IPS-15b (cell line): ENCODE measurements around the gene SPATC1L.

Experiments
- H3K27me3 ChIP-seq: one replicate; pipeline ENCODE4 v1.6.1; 2013; ENCODE audit warnings: low read length; ENCODE audit not compliant: control insufficient read depth, insufficient read depth
- H3K36me3 ChIP-seq: one replicate; pipeline ENCODE4 v1.6.1; 2013; ENCODE audit warnings: low read length; ENCODE audit not compliant: control insufficient read depth, insufficient read depth
- H3K4me1 ChIP-seq: one replicate; pipeline ENCODE4 v1.6.1; 2013; ENCODE audit warnings: mild to moderate bottlenecking, low read length; ENCODE audit not compliant: control insufficient read depth, insufficient read depth
- H3K4me3 ChIP-seq: one replicate; pipeline ENCODE4 v1.5.1; 2013; ENCODE audit warnings: low read depth, low read length
- H3K9ac ChIP-seq: one replicate; pipeline ENCODE4 v1.6.1; 2013; ENCODE audit warnings: low read depth, mild to moderate bottlenecking, low read length
- H3K9me3 ChIP-seq: one replicate; pipeline ENCODE4 v1.6.1; 2013; ENCODE audit warnings: mild to moderate bottlenecking, low read length; ENCODE audit not compliant: control insufficient read depth, insufficient read depth

SPATC1L gene

DNA sequence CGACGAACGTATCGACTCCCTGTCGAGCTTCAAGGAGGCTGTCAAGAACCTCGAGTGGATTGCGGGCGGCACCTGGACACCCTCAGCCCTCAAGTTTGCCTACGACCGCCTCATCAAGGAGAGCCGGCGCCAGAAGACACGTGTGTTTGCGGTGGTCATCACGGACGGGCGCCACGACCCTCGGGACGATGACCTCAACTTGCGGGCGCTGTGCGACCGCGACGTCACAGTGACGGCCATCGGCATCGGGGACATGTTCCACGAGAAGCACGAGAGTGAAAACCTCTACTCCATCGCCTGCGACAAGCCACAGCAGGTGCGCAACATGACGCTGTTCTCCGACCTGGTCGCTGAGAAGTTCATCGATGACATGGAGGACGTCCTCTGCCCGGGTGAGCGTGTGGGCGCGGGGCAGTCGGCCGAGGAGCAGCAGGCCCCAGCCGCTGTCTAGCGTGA, 58.4 kb downstream of the SPATC1L start:
- no peaks in the 10 kb centered on the region for H3K9me3 ChIP-seq
- no peak overlapping the region for H3K4me3 ChIP-seq
- no peaks in the 10 kb centered on the region for H3K4me1 ChIP-seq
- H3K27me3 ChIP-seq, result no peaks in the 10 kb centered on the region
- peaks cover 50% of the 10 kb centered on the region for H3K36me3 ChIP-seq
- no peak overlapping the region for H3K9ac ChIP-seq

DNA sequence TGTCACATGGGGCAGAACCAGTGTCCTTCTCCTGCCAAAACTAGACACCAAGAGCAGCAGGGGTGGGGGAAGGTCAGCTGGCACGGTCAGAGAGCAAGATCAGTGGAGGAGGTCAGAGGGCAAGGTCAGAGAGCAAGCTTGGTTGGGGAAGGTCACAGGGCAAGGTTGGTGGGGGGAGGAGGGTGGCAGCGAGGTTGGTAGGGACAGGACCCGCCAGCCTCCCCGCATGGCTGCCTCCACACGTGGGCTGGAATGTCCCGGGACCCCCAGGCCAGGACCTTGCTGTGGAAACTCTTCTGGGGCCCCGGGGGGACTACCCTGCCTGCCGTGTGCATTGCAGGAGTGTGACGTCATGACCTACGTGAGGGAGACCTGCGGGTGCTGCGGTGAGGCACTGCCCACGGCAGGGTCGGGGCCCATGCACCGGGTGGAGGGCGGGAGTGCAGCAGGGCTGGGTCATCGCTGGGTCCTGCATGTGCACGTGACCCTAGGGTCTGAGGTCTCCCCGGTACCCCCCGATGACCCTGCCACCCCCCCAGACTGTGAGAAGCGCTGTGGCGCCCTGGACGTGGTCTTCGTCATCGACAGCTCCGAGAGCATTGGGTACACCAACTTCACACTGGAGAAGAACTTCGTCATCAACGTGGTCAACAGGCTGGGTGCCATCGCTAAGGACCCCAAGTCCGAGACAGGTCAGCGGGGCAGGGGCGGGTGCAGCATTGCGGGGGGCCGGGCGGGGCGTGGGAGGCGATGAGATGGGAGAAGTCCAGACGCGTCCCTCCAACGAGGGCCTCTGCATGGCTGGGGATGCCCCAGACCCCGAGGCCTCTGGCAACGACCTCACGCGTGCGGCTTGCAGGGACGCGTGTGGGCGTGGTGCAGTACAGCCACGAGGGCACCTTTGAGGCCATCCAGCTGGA, 59.1 kb downstream of the SPATC1L start:
- no peaks in the 10 kb centered on the region for H3K4me1 ChIP-seq
- H3K9ac ChIP-seq, result no peak overlapping the region
- H3K9me3 ChIP-seq, result no peaks in the 10 kb centered on the region
- H3K36me3 ChIP-seq, result peaks cover 50% of the 10 kb centered on the region
- no peak overlapping the region for H3K4me3 ChIP-seq
- H3K27me3 ChIP-seq, result no peaks in the 10 kb centered on the region

DNA sequence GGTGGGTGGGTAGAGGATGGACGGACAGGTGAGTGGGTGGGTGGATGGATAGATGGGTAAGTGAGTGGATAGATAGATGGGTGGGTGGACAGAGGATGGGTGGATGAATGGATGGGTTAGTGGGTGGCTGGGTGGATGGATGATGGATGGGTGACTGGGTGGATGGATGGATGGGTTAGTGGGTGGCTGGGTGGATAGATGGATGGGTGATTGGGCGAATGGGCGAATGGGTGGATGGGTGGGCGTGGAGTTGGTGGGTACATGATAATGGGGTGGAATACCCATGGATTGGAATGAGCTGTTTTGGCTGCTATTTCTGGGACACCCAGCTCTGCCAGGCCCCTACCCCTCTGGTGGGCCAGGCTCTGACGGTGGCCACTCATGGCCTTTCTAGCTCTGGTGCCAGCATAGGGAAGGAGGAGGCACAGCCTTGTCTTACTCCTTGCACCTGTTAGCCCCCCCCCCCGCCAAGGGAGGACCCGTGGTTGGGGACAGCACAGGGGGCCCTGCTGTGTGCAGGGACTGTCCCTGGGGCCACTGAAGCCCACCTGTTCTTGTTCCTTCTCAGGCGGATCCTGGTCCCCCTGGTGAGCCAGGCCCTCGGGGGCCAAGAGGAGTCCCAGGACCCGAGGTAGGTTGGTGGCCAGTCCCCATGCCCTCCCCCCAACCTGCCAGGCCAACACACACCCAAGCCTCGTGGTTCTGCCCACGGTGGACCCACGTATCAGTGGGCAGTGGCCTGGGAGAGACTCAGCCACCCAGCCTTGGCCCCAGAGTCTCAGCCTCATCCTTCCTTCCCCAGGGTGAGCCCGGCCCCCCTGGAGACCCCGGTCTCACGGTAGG, 60.0 kb downstream of the SPATC1L start:
- H3K27me3 ChIP-seq, result no peaks in the 10 kb centered on the region
- no peak overlapping the region for H3K9ac ChIP-seq
- H3K9me3 ChIP-seq, result no peaks in the 10 kb centered on the region
- H3K36me3 ChIP-seq, result peaks cover 50% of the 10 kb centered on the region
- H3K4me3 ChIP-seq, result no peak overlapping the region
- no peaks in the 10 kb centered on the region for H3K4me1 ChIP-seq

DNA sequence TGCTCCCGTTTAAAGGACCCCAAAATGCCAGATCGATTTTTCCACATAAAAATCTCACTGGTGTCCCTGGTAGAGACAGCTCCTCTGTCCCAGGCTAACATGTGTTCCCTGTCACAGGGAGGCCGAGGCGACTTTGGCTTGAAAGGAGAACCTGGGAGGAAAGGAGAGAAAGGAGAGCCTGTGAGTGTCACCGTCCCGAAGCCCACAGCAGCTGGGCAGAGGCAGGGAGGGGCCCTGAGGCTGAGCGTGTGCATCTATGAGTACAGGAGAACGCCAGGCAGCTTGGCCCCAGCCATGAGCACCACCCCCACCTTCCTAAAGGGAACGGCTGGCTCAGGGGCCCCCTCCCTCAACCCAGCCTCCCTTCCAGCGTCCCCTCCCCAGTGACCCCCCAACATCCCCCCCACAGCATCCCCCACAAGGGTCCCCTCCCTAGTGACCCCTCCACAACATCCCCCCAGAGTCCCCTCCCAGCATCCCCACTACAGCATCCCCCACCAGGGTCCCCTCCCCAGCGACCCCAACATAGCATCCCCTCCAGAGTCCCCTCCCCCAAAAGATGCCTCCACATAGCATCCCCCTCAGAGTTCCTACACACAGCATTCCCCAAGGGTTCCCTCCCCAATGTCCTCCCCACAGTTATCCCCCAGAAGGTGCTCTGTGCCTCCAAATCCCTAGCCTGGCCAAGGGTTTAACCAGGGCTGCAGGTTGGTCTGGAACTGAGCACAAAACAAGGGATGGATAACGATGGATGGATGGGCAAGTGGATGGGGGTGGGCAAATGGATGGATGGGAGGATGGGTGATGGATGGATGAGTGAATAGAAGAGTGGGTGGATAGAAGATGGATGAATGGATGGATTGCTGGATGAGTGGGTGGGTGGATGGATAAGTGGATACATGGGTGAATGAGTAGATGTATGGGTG, 61.2 kb downstream of the SPATC1L start:
- Histone ChIP-seq H3K27me3 (no peaks in the 10 kb centered on the region), H3K9ac (no peak overlapping the region), H3K4me1 (no peaks in the 10 kb centered on the region), H3K9me3 (no peaks in the 10 kb centered on the region), H3K36me3 (peaks cover 48% of the 10 kb centered on the region), H3K4me3 (no peak overlapping the region)

DNA sequence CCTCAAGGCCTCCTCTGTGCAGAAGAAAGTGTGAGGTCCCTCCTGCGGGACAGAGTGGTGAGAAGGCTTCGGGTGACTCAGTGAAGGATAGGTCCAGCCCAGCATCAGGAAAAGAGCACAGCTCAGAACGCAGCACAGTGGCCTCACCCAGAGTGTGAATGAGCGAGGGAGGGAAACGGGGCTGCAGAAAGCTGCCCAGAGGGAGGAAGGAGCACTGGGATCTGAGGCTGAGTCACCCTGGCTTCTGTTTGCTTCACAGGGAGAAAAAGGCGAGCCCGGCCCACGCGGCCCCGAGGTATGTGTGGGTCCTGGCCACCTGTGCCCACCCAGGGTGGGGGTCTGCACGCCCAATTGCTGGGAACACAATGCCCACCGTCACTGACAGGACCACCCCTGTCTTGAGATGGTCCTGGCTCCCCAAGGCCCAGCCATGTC, 62.0 kb downstream of the SPATC1L start:
- no peaks in the 10 kb centered on the region for H3K4me1 ChIP-seq
- no peak overlapping the region for H3K4me3 ChIP-seq
- peaks cover 44% of the 10 kb centered on the region for H3K36me3 ChIP-seq
- no peaks in the 10 kb centered on the region for H3K9me3 ChIP-seq
- H3K9ac ChIP-seq, result no peak overlapping the region
- no peaks in the 10 kb centered on the region for H3K27me3 ChIP-seq

DNA sequence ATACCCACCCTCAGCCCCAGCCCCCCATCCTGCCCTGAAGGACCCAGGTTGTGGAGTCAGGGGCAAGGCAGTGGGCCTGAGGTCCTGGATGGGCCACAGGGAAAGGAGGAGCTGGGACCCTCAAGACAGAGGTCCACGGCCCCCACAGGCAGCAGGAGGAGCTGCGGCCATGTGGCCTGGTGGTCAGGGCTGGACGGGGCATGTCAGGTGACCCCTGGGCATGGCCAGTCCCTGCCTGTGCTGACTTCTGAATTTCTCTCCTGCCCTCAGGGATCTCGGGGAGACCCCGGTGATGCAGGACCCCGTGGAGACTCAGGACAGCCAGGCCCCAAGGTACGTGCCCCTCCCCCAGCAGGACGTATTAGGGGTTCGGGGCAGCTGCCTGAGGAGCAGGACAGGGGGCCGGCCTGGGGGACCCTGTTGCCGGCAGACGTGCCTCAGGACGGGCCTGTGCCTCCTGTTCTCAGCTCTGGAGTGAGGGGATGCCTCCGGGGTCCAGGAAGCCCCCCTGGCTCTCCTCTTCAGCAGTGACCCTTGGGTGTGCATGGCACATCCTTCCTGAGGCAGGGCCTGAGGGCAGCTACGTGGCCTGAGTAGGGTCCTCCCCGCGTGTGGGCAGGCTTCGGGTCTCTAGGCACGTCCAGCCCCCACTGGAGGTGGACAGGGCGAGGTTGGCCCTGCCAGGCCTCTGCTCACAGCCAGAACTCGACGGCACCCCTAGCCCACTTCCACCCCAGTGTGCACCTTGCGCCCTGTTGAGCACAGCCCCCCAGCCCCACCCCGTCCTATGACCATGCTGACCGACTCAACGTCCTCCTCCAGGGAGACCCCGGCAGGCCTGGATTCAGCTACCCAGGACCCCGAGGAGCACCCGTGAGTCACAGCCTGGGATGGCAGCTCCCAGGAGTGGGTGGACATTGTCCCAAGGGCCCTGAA, 62.7 kb downstream of the SPATC1L start:
- no peak overlapping the region for H3K4me3 ChIP-seq
- peaks cover 40% of the 10 kb centered on the region for H3K36me3 ChIP-seq
- no peaks in the 10 kb centered on the region for H3K9me3 ChIP-seq
- H3K27me3 ChIP-seq, result no peaks in the 10 kb centered on the region
- no peak overlapping the region for H3K9ac ChIP-seq
- H3K4me1 ChIP-seq, result no peaks in the 10 kb centered on the region

DNA sequence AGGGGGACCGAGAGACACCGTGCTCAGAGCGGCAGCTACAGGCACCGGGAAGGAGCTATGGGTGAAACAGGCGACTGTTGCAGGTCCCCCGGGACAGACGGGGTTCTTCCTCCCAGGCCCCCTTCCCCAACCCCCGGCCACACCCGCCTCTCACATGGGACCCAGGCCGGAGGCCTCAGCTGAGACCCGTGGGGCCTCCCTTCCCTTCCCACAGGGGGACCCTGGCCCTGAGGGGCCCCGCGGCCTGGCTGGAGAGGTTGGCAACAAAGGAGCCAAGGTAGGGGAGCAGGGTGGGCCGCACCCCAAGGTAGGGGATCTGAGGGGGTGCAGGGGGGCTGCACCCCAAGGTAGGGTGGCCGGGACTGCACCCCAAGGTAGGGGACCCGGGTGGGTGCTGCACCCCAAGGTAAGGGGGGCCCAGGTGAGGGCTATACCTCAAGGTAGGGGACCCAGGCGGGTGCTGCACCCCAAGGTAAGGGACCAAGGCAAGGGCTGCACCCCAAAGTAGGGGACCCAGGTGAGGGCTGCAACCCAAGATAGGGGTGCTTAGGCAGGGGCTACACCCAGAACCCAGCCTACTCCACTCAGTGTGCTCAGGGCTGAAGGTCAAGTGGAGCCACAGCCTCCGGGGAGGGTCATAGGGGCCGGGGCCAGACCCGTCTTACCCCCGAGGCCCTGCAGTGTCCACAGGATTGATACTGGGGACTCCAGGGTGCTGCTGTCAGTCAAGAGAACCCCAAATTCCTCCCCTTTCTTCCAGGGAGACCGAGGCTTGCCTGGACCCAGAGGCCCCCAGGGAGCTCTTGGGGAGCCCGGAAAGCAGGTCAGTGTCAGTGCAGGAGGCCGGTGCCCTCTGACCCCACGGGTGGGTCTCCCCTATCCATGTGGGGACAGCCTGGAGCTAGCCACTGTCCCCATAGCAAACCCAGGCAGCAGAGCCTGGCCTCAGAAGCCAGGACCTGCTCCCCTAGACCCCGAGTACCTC, 63.7 kb downstream of the SPATC1L start:
- H3K9ac ChIP-seq, result no peak overlapping the region
- no peak overlapping the region for H3K4me3 ChIP-seq
- H3K9me3 ChIP-seq, result no peaks in the 10 kb centered on the region
- no peaks in the 10 kb centered on the region for H3K4me1 ChIP-seq
- peaks cover 40% of the 10 kb centered on the region for H3K36me3 ChIP-seq
- no peaks in the 10 kb centered on the region for H3K27me3 ChIP-seq

DNA sequence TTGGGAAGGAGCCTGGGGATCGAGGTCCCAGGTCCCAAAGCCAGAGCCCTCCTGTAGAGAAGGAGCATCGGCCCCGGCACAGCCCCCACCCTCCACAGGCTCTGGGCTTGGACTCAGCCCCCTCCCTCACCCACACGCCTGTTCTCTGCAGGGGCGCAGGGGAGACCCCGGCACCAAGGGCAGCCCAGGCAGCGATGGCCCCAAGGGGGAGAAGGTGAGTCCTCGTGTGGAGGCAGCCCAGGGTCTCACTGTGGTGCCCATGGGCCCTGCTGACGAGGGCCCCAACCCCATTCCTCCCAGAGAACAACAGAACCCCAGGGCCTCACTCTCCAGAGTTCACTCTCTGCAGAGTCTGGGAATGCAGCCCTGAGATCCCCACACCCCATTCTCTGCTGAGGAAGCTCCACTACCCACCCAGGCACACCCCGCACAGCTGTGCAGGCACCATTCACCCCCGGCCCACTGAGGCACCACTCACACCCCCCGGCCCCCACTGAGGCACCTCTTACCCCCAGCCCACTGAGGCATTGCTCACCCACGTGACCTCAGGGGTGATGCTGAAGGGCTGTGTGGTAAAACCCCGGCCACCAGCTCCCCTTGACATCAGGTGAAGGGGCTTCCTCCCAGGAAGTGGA, 64.5 kb downstream of the SPATC1L start:
- Histone ChIP-seq H3K4me3 (no peak overlapping the region), H3K27me3 (no peaks in the 10 kb centered on the region), H3K9ac (no peak overlapping the region), H3K36me3 (peaks cover 33% of the 10 kb centered on the region), H3K4me1 (no peaks in the 10 kb centered on the region), H3K9me3 (no peaks in the 10 kb centered on the region)

DNA sequence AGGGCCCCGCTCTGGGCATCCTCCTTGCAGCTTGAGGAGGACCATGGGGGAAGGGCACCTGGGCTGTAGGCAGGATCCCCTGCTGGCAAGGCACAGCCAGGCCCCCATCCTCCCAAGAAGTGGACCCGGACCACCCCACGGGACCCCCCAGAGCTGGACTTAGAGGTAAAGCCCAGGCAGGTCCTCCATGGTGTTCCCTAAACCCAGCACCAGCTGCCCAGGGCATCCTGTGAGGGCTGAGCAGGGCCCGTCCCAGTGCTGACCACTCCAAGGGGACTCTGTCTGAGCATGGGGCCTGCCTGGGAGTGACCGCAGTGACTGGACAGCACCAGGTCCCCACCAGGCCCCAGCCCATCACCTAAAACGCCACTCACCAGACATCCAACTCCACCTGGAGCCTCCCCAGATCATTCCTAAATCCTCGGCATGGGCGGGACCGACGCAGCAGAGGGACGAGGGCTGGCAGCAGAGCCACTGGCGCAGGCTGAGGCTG, 65.1 kb downstream of the SPATC1L start:
- H3K27me3 ChIP-seq, result no peaks in the 10 kb centered on the region
- H3K36me3 ChIP-seq, result peaks cover 30% of the 10 kb centered on the region
- no peaks in the 10 kb centered on the region for H3K9me3 ChIP-seq
- H3K9ac ChIP-seq, result no peak overlapping the region
- no peak overlapping the region for H3K4me3 ChIP-seq
- no peaks in the 10 kb centered on the region for H3K4me1 ChIP-seq
